ENCODE results near the gene GLIPR2.

DNA sequence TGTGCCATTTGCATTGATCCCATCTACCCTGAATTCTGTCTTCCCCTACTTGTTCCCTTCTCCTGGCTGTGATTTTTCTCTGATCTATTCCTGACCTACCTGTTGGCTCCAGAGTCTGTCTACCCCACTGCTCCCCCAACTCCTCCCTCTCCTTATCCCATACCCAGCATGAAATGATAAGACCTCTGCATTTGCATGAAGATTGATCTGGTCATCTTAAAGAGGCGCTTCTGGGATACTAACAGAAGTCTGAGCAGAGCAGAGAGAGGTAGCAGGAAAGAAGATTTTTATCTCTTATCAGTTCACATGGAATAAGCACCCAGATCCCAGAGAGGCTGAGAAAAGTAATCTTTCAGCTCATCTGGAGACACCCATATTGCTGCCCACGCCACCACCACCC is 18.3 kb upstream of the GLIPR2 start:
- TF ChIP-seq, protein P1, sequence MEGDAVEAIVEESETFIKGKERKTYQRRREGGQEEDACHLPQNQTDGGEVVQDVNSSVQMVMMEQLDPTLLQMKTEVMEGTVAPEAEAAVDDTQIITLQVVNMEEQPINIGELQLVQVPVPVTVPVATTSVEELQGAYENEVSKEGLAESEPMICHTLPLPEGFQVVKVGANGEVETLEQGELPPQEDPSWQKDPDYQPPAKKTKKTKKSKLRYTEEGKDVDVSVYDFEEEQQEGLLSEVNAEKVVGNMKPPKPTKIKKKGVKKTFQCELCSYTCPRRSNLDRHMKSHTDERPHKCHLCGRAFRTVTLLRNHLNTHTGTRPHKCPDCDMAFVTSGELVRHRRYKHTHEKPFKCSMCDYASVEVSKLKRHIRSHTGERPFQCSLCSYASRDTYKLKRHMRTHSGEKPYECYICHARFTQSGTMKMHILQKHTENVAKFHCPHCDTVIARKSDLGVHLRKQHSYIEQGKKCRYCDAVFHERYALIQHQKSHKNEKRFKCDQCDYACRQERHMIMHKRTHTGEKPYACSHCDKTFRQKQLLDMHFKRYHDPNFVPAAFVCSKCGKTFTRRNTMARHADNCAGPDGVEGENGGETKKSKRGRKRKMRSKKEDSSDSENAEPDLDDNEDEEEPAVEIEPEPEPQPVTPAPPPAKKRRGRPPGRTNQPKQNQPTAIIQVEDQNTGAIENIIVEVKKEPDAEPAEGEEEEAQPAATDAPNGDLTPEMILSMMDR (IDR thresholded peaks at IDR 0.05), result no peak
- TF ChIP-seq POLR2AphosphoS5 (IDR thresholded peaks at IDR 0.05), result no peak
- TF ChIP-seq EP300 (IDR thresholded peaks at IDR 0.05), result no peak
